Ovary (tissue), 3 donors: ENCODE results near the gene NAT14.

ENCODE experiments used
- POLR2A ChIP-seq: fragments of 450-650 bp; IDR thresholded peaks from one replicate; pipeline ENCODE4 v1.6.1; 2017; ENCODE audit warnings: antibody characterized with exemption, mild to moderate bottlenecking, moderate library complexity
- TF ChIP-seq, protein P1 (sequence below), 3 donors: fragments of 450-650 bp in 2 of 3; fragments of 200-600 bp in 1 of 3; IDR thresholded peaks; one replicate each; pipeline versions ENCODE4 v1.5.1 to v1.8.0; 2016 to 2022; ENCODE audit warnings: antibody characterized with exemption in 3 of 3, mild to moderate bottlenecking in 1 of 3
- donor health status: DM: no; HTN: no; CAD: no.

DNA sequence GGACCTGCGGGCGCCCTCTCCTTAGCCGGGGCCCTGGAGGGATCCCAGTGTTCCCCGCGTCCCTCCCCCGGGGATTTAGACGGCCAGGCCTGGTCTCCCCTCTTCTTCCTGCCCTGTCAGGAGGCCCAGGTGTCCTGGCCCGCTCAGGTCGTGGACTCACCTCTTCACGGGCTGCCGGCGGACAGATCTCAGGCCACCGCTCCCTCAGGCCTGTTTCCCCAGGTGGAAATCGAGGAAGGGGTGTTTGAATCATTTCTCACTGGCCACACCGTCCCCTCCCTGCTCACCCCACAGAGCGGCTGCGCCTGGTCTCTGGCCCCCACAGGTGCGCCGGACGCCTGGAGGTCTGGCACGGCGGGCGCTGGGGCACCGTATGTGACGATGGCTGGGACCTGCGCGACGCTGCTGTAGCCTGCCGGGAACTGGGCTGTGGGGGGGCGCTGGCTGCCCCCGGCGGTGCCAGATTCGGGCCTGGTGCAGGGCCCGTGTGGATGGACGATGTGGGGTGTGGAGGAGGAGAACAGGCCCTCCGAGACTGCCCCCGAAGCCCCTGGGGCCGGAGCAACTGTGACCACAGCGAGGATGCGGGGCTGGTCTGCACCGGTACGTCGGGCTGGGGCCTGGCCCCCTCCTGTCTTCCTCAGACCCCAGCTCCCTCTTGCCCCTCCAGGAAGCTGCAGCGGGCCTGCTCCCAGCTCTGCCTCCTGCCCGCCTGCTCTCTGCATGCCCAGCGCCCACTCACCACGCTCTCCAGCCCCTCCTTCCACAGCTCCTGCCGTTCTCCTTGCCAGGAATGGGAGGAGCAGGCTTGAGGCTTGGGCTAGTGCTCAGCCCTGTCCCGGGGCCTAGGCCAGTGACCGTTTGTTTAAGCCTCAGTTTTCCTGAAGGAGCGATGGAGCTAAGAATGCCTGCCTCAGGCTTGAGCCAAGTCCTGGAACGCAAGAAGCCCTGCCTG lies 5.8 kb downstream of the NAT14 start:
- no peak for TF ChIP-seq POLR2A
- TF ChIP-seq, protein P1, sequence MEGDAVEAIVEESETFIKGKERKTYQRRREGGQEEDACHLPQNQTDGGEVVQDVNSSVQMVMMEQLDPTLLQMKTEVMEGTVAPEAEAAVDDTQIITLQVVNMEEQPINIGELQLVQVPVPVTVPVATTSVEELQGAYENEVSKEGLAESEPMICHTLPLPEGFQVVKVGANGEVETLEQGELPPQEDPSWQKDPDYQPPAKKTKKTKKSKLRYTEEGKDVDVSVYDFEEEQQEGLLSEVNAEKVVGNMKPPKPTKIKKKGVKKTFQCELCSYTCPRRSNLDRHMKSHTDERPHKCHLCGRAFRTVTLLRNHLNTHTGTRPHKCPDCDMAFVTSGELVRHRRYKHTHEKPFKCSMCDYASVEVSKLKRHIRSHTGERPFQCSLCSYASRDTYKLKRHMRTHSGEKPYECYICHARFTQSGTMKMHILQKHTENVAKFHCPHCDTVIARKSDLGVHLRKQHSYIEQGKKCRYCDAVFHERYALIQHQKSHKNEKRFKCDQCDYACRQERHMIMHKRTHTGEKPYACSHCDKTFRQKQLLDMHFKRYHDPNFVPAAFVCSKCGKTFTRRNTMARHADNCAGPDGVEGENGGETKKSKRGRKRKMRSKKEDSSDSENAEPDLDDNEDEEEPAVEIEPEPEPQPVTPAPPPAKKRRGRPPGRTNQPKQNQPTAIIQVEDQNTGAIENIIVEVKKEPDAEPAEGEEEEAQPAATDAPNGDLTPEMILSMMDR (IDR thresholded peaks at IDR 0.05), result no peak
